ENCODE data around the gene RUNDC1. TPM values are rescaled to one million over a fixed set of nuclear protein-coding genes. Genes with fewer than 3 reads are reported as not detected.

The RUNDC1 gene
- total RNA-seq, 2 experiments from 2014 or later, result 16.9 to 17.4 TPM

DNA sequence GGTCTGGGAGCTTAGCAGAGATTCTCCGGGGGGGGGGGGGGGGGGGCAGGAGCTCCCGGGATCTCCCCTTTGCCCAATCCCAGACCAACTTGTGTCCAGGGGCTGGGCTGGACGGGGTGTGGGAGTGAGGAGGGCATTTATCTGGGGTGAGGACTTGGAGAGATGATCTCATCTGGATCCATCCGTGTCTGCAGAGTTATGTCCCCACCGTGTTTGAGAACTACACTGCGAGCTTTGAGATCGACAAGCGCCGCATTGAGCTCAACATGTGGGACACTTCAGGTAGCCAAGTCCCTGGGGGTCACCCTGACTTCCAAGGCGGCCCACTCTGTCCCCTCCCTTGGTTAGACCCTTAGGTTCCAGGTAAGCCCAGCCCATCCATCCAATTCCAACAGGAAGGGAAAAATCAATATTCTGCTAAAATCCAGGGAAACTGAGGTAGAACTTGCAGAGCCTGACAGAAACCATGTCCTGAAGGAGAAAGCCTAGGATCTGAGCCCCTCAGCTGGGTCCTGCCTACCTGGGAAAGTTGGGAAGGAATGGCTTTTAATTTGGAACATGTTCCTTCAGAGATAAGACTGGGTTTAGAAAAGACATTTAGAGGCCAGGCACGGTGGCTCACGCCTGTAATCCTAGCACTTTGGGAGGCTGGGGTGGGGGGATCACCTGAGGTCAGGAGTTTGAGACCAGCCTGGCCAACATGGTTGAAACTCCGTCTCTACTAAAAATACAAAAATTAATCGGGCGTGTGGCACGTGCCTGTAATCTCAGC lies 45.6 kb downstream of the RUNDC1 start:
- H3K9me3 Mint-ChIP-seq (ENCODE audit: low read depth), result no peaks in the 10 kb centered on the region
- no peak for ATAC-seq
- no peaks in the 10 kb centered on the region for H3K36me3 Mint-ChIP-seq
- H3K27me3 Mint-ChIP-seq, result peaks cover 25% of the 10 kb centered on the region
- CTCF ChIA-PET, result interaction anchor here (0.7 kb wide), 1 partner anchor 19 kb away, joined by 3 read pairs; the partner anchor contains the start of gene IFI35
- no peak overlapping the region for H3K27ac Mint-ChIP-seq
- DNase-seq, result no peak
- peaks cover 17% of the 10 kb centered on the region for H3K4me1 Mint-ChIP-seq
- peak overlapping the region; percentile 33 for H3K4me3 Mint-ChIP-seq

DNA sequence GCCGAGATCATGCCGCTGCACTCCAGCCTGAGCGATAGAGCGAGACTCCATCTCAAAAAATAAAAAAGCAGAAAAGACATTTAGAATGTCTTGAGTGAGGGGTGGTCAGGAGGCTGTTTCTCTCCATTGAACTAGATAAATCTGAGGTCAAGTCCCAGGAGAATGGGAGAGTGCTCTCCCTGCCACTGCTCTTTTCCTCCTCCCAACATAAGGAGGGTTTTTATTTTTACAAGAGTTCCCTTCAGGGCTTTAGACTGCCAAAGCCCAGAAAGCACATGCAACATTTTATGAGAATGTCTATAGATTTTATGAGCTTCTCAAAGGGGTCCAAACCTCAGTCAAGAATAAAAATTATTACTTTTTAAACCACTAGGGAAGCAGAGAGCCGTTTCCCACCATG lies 46.2 kb downstream of the RUNDC1 start:
- Mint-ChIP-seq H3K36me3 (no peaks in the 10 kb centered on the region), H3K4me1 (peaks cover 15% of the 10 kb centered on the region), H3K27ac (no peak overlapping the region), H3K4me3 (no peak overlapping the region), H3K27me3 (peaks cover 25% of the 10 kb centered on the region), H3K9me3 (ENCODE audit: low read depth) (no peaks in the 10 kb centered on the region)
- no peak for DNase-seq
- no peak for ATAC-seq
- CTCF ChIA-PET, result interaction anchor here (0.7 kb wide), 1 partner anchor 20 kb away, joined by 3 read pairs; the partner anchor contains the start of gene IFI35

DNA sequence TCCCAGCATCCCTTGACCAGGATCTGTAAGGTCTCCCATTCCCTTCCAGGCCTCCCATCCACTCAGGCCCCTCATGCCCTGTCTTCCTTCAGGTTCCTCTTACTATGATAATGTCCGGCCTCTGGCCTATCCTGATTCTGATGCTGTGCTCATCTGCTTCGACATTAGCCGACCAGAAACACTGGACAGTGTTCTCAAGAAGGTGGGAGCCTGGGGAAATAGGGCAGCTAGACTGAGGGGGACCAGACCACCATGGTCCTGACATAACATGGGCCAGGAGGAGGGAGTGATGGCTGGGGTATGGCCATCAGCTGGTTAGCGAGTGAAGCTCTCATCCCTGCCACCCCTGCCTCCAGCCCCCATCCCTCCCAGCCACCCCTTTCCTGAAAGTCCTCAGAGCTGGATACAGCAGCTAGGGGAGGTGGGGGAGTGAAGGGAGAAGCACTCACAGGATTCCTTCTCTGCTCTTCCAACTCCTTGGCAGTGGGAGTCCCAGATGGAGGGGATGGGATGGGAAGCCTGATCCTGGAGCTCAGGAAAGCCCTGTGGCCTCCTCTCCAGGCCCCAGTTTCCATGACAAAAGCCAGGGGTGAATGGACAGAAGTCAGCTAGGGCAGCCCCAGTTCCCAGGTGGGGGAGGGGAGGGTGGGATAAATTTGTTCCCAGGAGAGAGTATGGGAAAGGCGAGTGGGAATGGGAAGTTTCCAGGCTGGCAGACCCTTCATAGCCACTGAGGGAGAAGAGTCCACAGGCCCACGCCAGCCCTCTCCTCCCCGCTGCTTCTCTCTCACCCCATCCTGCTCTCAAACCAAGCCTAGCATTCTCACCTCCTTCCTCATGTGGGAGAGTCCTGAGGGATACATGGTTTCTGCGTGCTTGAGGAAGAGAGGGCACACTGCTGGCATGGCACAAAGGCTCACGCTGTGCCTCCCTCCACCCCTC lies 47.0 kb downstream of the RUNDC1 start:
- no peaks in the 10 kb centered on the region for H3K9me3 Mint-ChIP-seq (ENCODE audit: low read depth)
- H3K4me3 Mint-ChIP-seq, result no peak overlapping the region
- H3K4me1 Mint-ChIP-seq, result peaks cover 12% of the 10 kb centered on the region
- peaks cover 25% of the 10 kb centered on the region for H3K27me3 Mint-ChIP-seq
- ATAC-seq, result no peak
- DNase-seq, result no peak
- CTCF ChIA-PET, result no interaction called here
- no peak overlapping the region for H3K27ac Mint-ChIP-seq
- H3K36me3 Mint-ChIP-seq, result no peaks in the 10 kb centered on the region

GRCh38 chr17:43028221-43028861 lies 48.0 kb downstream of the RUNDC1 start:
- H3K9me3 Mint-ChIP-seq (ENCODE audit: low read depth), result no peaks in the 10 kb centered on the region
- H3K4me1 Mint-ChIP-seq, result peaks cover 12% of the 10 kb centered on the region
- no peak overlapping the region for H3K4me3 Mint-ChIP-seq
- peaks cover 25% of the 10 kb centered on the region for H3K27me3 Mint-ChIP-seq
- ATAC-seq (no peak), DNase-seq (no peak)
- CTCF ChIA-PET, result no interaction called here
- H3K27ac Mint-ChIP-seq, result no peak overlapping the region
- H3K36me3 Mint-ChIP-seq, result no peaks in the 10 kb centered on the region

DNA sequence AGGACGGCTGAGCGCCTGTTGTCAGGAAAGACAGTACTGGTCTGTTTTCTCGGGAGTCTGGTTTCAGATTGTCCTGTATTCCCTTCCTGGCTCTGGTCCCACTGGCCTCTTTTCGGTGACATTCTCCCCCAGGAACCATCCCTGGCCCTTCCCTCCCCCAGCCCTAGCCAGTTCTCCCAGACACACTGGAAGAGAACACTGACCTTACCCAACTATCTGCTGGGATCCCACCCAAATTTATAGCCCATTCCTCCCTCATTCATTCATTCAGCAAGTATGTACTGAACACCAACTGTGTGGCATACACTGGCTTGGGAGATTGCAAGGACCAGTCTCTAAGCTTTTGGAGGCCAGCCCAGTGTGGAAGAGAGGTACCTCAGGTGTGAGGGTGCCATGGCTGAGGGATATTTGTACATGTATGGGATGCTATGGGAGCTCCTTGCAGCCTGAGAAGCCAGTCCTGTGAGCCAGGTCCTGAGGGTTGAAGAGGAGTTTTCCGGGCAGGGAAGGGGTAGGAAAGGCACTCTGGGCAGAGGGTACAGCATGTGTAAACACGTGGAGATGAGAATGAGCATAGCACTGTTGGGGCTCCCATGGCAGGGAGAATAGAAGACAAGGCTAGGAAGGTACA lies 49.9 kb downstream of the RUNDC1 start:
- no peak overlapping the region for H3K4me3 Mint-ChIP-seq
- DNase-seq (no peak), ATAC-seq (no peak)
- no peak overlapping the region for H3K27ac Mint-ChIP-seq
- H3K9me3 Mint-ChIP-seq (ENCODE audit: low read depth), result no peaks in the 10 kb centered on the region
- CTCF ChIA-PET, result interaction anchor here (1.1 to 1.2 kb wide), 2 partner anchors 8 to 32 kb away, joined by 3 to 6 read pairs; partner anchors contain the start of genes RPL27 and VAT1
- peaks cover 3% of the 10 kb centered on the region for H3K4me1 Mint-ChIP-seq
- H3K36me3 Mint-ChIP-seq, result no peaks in the 10 kb centered on the region
- peaks cover 16% of the 10 kb centered on the region for H3K27me3 Mint-ChIP-seq

GRCh38 chr17:43031666-43032065 lies 51.3 kb downstream of the RUNDC1 start:
- Mint-ChIP-seq H3K27me3 (peaks cover 3% of the 10 kb centered on the region), H3K27ac (no peak overlapping the region), H3K4me1 (no peaks in the 10 kb centered on the region), H3K4me3 (no peak overlapping the region), H3K9me3 (ENCODE audit: low read depth) (no peaks in the 10 kb centered on the region), H3K36me3 (no peaks in the 10 kb centered on the region)
- no peak for DNase-seq
- CTCF ChIA-PET, result interaction anchor here (0.7 kb wide), 3 partner anchors 119 to 736 kb away, joined by 3 to 4 read pairs (median 3); no protein-coding TSS in a partner anchor
- no peak for ATAC-seq

- Mint-ChIP-seq H3K27ac (no peak overlapping the region), H3K4me1 (no peaks in the 10 kb centered on the region), H3K4me3 (no peak overlapping the region), H3K36me3 (no peaks in the 10 kb centered on the region), H3K9me3 (ENCODE audit: low read depth) (no peaks in the 10 kb centered on the region), H3K27me3 (no peaks in the 10 kb centered on the region)
- DNase-seq (no peak), ATAC-seq (no peak)
- CTCF ChIA-PET, result interaction anchor here (1.4 kb wide), 1 partner anchor 10 kb away, joined by 5 read pairs; no protein-coding TSS in a partner anchor
Measured at GRCh38 chr17:43033948-43034881, 53.9 kb downstream of the RUNDC1 start.

DNA sequence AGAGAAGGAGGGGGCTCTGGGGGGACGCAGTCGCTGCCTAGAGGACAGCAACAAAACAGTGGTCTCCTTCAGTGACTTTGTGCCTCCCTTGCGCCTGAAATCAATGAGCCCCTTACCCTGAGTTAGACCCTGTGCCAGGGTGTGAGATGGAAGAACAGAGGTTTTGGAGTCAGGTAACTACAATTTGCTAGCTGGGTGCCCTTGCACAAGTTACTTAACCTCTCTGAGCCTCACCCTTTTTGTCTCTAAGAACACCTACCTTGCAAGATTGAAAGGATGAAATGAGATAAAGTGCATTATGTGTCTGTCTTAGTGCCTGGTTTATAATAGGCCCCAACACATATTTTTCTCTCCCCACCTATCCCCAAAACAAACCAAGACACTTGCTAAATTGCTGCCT lies 54.5 kb downstream of the RUNDC1 start:
- DNase-seq (no peak), ATAC-seq (no peak)
- CTCF ChIA-PET, result no interaction called here
- no peak overlapping the region for H3K27ac Mint-ChIP-seq
- H3K27me3 Mint-ChIP-seq, result no peaks in the 10 kb centered on the region
- no peak overlapping the region for H3K4me3 Mint-ChIP-seq
- H3K36me3 Mint-ChIP-seq, result no peaks in the 10 kb centered on the region
- H3K4me1 Mint-ChIP-seq, result no peaks in the 10 kb centered on the region
- no peaks in the 10 kb centered on the region for H3K9me3 Mint-ChIP-seq (ENCODE audit: low read depth)

DNA sequence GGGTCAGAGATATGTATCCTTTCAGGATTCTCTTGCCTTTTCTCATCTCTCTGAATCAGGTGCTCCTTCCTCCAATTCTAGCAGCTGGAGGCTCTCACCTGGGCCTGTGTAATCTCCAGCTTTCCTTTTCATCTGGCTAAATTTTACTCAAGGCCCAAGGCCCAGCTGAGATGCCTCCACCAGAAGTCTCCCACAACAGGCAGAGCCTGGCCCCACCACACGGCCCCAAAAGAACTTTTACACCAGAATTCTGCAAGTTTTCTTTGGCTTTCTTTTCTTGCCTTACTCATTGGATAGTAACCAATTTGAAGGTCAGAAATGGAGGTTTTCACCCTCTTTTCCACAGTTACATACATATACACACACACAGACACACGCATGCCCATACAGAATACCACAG lies 59.3 kb downstream of the RUNDC1 start:
- CTCF ChIA-PET, result no interaction called here
- peaks cover 7% of the 10 kb centered on the region for H3K36me3 Mint-ChIP-seq
- H3K27me3 Mint-ChIP-seq, result no peaks in the 10 kb centered on the region
- H3K9me3 Mint-ChIP-seq (ENCODE audit: low read depth), result no peaks in the 10 kb centered on the region
- H3K4me3 Mint-ChIP-seq, result no peak overlapping the region
- no peak for DNase-seq
- no peak overlapping the region for H3K27ac Mint-ChIP-seq
- no peaks in the 10 kb centered on the region for H3K4me1 Mint-ChIP-seq
- no peak for ATAC-seq

DNA sequence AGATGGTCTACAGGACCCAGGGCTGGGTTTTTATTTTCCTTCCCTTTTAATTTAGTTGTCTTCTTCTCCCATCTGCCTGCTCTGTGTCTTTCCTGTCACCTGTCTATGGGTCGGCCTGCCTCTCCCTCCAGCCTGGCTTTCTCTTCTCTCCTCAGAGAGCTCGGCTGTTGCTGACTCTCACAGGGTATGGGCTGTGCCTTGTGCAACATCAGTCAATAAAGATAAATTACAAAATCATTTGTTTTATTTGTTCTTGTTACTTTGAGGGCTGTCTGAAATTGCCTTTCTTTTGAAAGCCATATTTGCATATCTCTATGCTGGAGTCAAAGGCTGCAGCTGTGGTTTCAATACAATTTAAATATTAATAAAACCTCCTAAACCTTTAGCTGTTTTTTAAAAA lies 60.3 kb downstream of the RUNDC1 start:
- Mint-ChIP-seq H3K9me3 (ENCODE audit: low read depth) (no peaks in the 10 kb centered on the region), H3K27ac (no peak overlapping the region), H3K36me3 (peaks cover 10% of the 10 kb centered on the region), H3K4me3 (no peak overlapping the region), H3K4me1 (no peaks in the 10 kb centered on the region), H3K27me3 (no peaks in the 10 kb centered on the region)
- CTCF ChIA-PET, result no interaction called here
- ATAC-seq (no peak), DNase-seq (no peak)

DNA sequence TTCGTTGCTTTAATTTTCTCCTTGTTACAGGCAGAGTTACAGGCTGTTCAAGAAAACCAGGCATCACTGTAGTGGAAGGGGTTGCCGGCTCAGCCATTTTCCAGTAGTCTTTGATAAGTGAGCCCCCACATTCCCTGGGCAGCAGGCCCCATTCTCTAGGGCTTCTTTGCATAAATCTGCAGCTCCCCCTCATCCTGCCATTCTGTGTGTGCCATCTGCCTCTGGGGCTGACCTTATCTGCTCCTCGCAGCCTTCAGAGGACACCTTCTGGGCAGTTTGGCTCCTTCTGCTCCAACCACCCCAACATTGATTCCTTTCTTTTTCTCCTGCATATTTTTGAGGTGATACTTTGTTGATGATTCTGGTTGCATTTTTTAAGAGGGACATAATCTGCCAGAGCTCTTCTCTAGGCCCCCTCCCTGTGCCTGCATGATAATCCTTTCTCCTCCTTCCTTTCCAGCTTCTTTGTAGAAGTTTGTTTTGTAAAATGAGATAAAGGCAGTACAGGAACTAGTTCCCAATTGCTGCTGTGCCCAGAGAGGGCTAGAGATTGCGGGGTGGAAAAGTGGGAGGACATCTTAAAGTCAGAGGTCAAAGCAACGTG lies 61.8 kb downstream of the RUNDC1 start:
- peaks cover 12% of the 10 kb centered on the region for H3K36me3 Mint-ChIP-seq
- H3K4me3 Mint-ChIP-seq, result no peak overlapping the region
- ATAC-seq, result no peak
- CTCF ChIA-PET, result no interaction called here
- H3K4me1 Mint-ChIP-seq, result no peaks in the 10 kb centered on the region
- H3K9me3 Mint-ChIP-seq (ENCODE audit: low read depth), result no peaks in the 10 kb centered on the region
- H3K27ac Mint-ChIP-seq, result no peak overlapping the region
- H3K27me3 Mint-ChIP-seq, result no peaks in the 10 kb centered on the region
- DNase-seq, result no peak

All from activated CD8-positive, alpha-beta memory T cell treated with anti-CD3 and anti-CD28 coated beads, Interleukin-2, amount 10 ng/mL, durations not matched to agents 7 days and 5 days (primary cell).